Fibroblast of villous mesenchyme (primary cell): ENCODE measurements around the gene SYCE3. TPM values are rescaled to one million over a fixed set of nuclear protein-coding genes. Genes with fewer than 3 reads are reported as not detected.
"Not testable (repeated sequence)": the region's sequence is repeated elsewhere in the genome, so short reads cannot be mapped to it uniquely, and the experiment has no call there.

Experiments used
- DNase-seq: peaks from one replicate; pipeline ENCODE4 v3.0.0-alpha.2; 2010; ENCODE audit warnings: low read depth
- H3K4me3 ChIP-seq: 2 replicates; pipeline ENCODE4 v1.5.1; 2011; ENCODE audit warnings: low read depth, mild to moderate bottlenecking, low read length
- total RNA-seq: library from RNA; depleted of rRNA; stranded (reverse); fragments of >200 nt; gene quantifications from 2 replicates; pipeline ENCODE4 v1.2.3, GENCODE V29; 2012
- TF ChIP-seq, protein P1 (sequence below): IDR thresholded peaks from 2 replicates; pipeline ENCODE4 v1.5.1; 2012; ENCODE audit warnings: low read depth, mild to moderate bottlenecking, low read length; ENCODE audit not compliant: insufficient read depth

SYCE3 gene
- total RNA-seq, 1 donor, result not detected

DNA sequence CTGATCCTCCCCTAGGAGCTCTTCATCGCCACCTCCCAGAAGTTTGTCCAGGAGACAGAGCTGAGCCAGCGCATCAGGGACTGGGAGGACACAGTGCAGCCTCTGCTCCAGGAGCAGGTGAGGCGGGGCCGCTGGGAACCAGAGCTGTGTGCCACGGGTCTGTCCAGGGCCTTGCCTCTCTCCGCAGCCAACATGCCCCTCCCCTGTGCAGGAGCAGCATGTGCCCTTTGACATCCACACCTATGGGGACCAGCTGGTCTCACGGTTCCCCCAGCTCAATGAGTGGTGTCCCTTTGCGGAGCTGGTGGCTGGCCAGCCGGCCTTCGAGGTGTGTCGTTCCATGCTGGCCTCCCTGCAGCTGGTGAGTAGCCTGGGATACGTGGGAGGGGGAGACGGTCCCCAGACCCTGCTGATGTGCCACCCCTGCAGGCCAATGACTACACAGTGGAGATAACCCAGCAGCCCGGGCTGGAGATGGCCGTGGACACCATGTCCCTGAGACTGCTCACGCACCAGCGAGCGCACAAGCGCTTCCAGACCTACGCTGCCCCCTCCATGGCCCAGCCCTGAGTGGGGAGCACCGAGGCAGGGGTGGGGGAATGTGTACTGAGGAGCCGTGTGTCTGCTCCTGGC is 39.8 kb downstream of the SYCE3 start:
- no peak for DNase-seq
- TF ChIP-seq, protein P1, sequence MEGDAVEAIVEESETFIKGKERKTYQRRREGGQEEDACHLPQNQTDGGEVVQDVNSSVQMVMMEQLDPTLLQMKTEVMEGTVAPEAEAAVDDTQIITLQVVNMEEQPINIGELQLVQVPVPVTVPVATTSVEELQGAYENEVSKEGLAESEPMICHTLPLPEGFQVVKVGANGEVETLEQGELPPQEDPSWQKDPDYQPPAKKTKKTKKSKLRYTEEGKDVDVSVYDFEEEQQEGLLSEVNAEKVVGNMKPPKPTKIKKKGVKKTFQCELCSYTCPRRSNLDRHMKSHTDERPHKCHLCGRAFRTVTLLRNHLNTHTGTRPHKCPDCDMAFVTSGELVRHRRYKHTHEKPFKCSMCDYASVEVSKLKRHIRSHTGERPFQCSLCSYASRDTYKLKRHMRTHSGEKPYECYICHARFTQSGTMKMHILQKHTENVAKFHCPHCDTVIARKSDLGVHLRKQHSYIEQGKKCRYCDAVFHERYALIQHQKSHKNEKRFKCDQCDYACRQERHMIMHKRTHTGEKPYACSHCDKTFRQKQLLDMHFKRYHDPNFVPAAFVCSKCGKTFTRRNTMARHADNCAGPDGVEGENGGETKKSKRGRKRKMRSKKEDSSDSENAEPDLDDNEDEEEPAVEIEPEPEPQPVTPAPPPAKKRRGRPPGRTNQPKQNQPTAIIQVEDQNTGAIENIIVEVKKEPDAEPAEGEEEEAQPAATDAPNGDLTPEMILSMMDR, result no peak
- H3K4me3 ChIP-seq, result no peak overlapping the region

DNA sequence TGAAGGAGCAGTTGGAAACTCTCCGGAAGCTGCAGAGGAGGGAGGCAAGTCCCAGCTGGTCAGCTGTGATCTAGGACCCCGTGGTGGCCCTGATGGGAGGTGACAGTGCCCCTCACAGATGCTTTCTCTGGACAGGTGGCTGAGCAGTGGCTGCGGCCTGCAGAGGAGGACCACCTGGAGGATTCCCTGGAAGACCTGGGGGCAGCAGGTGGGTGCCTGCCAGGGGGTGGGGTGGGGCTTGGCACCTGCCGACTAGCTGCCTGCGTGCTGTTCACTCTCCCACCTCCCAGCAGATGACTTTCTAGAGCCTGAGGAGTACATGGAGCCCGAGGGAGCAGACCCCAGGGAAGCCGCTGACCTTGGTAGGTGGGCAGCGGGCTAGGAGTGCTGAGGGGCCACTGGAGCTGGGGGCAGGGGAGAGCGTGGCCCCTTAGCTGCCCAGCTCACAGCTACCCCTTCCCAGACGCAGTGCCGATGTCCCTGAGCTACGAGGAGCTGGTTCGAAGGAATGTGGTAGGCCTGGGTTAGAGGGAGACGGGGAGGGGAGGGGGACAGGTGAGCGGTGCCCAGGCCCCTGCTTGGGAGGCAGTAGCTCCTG is 40.4 kb downstream of the SYCE3 start:
- H3K4me3 ChIP-seq, result no peak overlapping the region
- TF ChIP-seq, protein P1, result no peak
- no peak for DNase-seq

DNA sequence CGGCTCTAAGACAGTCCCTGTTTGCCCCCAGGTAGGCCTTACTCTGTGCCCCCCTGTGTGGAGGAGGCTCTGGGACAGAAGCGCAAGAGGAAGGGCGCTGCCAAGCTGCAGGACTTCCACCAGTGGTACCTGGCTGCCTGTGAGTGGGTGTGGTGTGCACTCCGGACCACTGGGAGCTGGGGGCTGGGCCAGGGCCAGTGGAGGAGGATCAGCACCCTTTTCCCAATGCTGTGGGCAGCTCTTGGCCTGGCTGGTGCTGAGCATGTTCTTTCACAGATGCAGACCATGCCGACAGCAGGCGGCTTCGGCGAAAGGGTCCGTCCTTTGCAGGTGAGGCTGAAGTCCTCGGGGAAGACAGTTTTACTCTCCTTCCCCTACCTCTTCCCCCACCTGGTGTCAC is 41.0 kb downstream of the SYCE3 start:
- no peak overlapping the region for H3K4me3 ChIP-seq
- no peak for DNase-seq
- TF ChIP-seq, protein P1, result no peak

DNA sequence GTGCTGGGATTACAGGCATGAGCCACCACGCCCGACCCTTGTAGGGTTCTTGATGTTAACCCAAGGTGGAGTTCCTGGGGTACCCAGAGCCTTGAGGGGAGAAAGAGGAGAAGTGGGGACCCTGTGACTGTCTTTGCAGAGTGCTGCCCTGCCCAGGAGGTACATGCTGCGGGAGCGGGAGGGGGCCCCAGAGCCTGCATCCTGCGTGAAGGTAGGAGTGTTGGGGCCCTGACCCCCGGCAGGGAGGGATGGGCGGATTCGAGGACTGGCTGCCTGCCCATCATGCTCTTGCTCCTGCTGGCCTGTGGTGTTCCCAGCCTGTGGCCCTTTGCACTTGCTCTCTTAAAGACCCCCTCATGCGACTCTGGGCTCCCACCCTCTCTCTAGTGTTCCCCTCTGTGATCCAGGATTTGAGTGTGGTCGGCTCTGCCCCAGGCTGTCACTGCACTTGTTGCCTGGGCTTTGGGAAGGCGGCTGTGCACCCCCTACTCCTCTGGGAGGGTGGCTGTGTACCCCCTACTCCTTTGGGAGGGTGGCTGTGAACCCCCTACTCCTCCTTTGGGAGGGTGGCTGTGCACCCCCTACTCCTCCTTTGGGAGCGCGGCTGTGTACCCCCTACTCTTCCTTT is 41.8 kb downstream of the SYCE3 start:
- no peak overlapping the region for H3K4me3 ChIP-seq
- DNase-seq, result no peak
- TF ChIP-seq, protein P1, result no peak

DNA sequence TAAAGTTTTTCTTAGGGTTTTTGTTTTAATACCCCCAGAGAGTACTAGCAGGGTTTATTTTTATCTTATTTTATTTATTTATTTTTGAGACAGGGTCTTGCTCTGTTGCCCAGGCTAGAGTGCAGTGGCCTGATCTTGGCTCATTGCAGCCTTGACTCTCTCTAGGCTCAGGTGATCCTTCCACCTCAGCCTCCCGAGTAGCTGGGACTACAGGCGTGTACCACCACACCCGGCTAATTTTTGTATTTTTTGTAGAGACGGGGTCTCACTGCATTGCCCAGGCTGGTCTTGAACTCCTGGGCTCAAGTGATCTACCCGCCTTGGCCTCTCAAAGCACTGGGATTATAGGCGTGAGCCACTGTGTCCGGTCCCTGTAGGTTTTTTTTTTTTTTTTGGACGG is 42.5 kb downstream of the SYCE3 start:
- not testable (repeated sequence) for DNase-seq, H3K4me3 ChIP-seq

DNA sequence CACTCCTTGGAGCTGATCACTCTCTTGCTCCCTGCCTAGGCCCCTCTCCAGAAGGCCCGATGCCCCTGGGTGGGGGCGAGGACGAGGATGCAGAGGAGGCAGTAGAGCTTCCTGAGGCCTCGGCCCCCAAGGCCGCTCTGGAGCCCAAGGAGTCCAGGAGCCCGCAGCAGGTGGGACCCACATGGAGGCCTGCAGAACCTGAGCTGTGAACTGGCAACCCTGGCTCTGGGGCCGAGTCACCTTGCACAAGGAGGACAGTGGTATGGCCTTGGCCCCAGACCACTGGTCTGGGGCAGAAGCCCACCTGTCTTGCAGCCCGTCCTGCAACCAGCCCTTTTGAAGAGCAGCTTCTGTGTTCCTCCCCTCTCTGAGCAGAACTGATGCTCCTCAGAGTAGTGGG is 43.6 kb downstream of the SYCE3 start:
- no peak for DNase-seq
- TF ChIP-seq, protein P1, result no peak
- H3K4me3 ChIP-seq, result no peak overlapping the region

DNA sequence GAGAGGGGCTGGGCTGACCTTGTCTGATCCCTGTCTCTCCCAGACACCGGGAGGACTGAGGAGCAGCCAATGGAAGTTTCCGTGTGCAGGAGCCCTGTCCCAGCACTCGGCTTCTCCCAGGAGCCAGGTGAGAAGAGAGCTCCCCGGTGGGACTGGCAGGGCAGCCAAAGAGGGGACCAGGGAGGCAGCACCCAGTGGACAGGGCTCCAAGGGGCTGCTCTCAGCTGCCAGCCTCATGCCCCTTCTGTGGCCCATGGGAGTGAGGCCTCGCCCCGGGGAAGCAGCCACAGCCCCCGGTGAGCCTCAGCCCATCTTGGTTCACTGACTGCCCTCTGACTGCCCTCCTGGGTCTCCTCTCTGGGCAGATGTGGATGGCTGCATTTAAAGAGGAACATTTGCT is 44.1 kb downstream of the SYCE3 start:
- H3K4me3 ChIP-seq, result no peak overlapping the region
- TF ChIP-seq, protein P1, result no peak
- DNase-seq, result no peak
